CD14-positive monocyte (primary cell): ENCODE data around the gene EPS15. TPM values are rescaled to one million over a fixed set of nuclear protein-coding genes. Genes with fewer than 3 reads are reported as not detected.

ENCODE experiments used
- DNase-seq, 3 donors: peaks; one replicate each; pipeline ENCODE4 v3.0.0-alpha.2; 2011 to 2022
- H2AFZ ChIP-seq: 2 replicates; pipeline ENCODE4 v1.6.0; 2012; ENCODE audit warnings: mild to moderate bottlenecking, low read depth, low read length, inconsistent platforms; ENCODE audit not compliant: insufficient read depth, poor library complexity, severe bottlenecking
- H3K27ac ChIP-seq, 2 donors: 1 replicate in 1 of 2; 2 replicates in 1 of 2; pipeline ENCODE4 v1.5.1; 2012 to 2013; ENCODE audit warnings: low read length in 2 of 2, control low read depth in 1 of 2, inconsistent platforms in 1 of 2, low read depth in 1 of 2, mild to moderate bottlenecking in 1 of 2
- H3K27me3 ChIP-seq, 2 donors: one replicate each; pipeline versions ENCODE4 v1.6.0 to v1.6.1; 2011 to 2013; ENCODE audit warnings: low read length in 2 of 2; ENCODE audit not compliant: control insufficient read depth in 2 of 2, insufficient read depth in 2 of 2
- H3K36me3 ChIP-seq, 2 donors: replicated peaks in 1 of 2; 1 replicate in 1 of 2; 2 replicates in 1 of 2; pipeline versions ENCODE4 v1.5.1 to v1.6.1; 2012 to 2013; ENCODE audit warnings: low read length in 2 of 2, control low read depth in 1 of 2, inconsistent platforms in 1 of 2, mild to moderate bottlenecking in 1 of 2; ENCODE audit not compliant: insufficient read depth in 2 of 2, control insufficient read depth in 1 of 2
- H3K4me1 ChIP-seq, 2 donors: 1 replicate in 1 of 2; 2 replicates in 1 of 2; pipeline versions ENCODE4 v1.5.1 to v1.6.1; 2012 to 2013; ENCODE audit warnings: low read length in 2 of 2, control low read depth in 1 of 2, inconsistent platforms in 1 of 2, mild to moderate bottlenecking in 1 of 2, moderate library complexity in 1 of 2; ENCODE audit not compliant: insufficient read depth in 2 of 2, control insufficient read depth in 1 of 2
- H3K4me2 ChIP-seq: replicated peaks from 2 replicates; pipeline ENCODE3; 2012; ENCODE audit warnings: low read length, moderate library complexity, mild to moderate bottlenecking; ENCODE audit not compliant: poor library complexity, severe bottlenecking; ENCODE audit errors: extremely low read depth
- H3K4me3 ChIP-seq, 3 experiments: fragments of 200-600 bp in 1 of 3; sonication (generic) in 1 of 3; replicated peaks in 1 of 3; 1 replicate in 2 of 3; 2 replicates in 1 of 3; pipeline ENCODE4 v1.5.1; 2011 to 2013; ENCODE audit warnings: low read length in 3 of 3, mild to moderate bottlenecking in 3 of 3, control low read depth in 2 of 3, low read depth in 2 of 3, inconsistent platforms in 1 of 3, moderate library complexity in 1 of 3
- H3K79me2 ChIP-seq: 2 replicates; pipeline ENCODE4 v1.6.0; 2012; ENCODE audit warnings: mild to moderate bottlenecking, control low read depth, inconsistent platforms, low read length, moderate library complexity; ENCODE audit not compliant: insufficient read depth
- H3K9ac ChIP-seq: 2 replicates; pipeline ENCODE4 v1.6.0; 2017; ENCODE audit warnings: low read length, mild to moderate bottlenecking; ENCODE audit not compliant: insufficient read depth, poor library complexity, severe bottlenecking
- H3K9me3 ChIP-seq, 2 donors: replicated peaks in 1 of 2; 1 replicate in 1 of 2; 2 replicates in 1 of 2; pipeline versions ENCODE4 v1.5.1 to v1.6.1; 2012 to 2013; ENCODE audit warnings: low read length in 2 of 2, control low read depth in 1 of 2; ENCODE audit not compliant: control insufficient read depth in 1 of 2, insufficient read depth in 1 of 2
- H4K20me1 ChIP-seq: 2 replicates; pipeline ENCODE4 v1.6.0; 2012; ENCODE audit warnings: mild to moderate bottlenecking, low read length, control low read depth, moderate library complexity; ENCODE audit not compliant: insufficient read depth
- H3K27ac Mint-ChIP-seq, 7 donors: one replicate each; pipeline ENCODE4 v1.8.0; 2020; ENCODE audit warnings: mild to moderate bottlenecking in 7 of 7, mixed read lengths in 7 of 7, moderate library complexity in 6 of 7, inconsistent platforms in 2 of 7
- H3K27me3 Mint-ChIP-seq, 3 donors: one replicate each; pipeline ENCODE4 v1.8.0; 2021 to 2022; ENCODE audit warnings: low read depth in 3 of 3, mild to moderate bottlenecking in 3 of 3, mixed read lengths in 3 of 3, moderate library complexity in 3 of 3, inconsistent platforms in 1 of 3
- H3K36me3 Mint-ChIP-seq, 2 donors: one replicate each; pipeline ENCODE4 v1.8.0; 2020; ENCODE audit warnings: mixed read lengths in 2 of 2, inconsistent platforms in 1 of 2, mild to moderate bottlenecking in 1 of 2
- H3K4me1 Mint-ChIP-seq: one replicate; pipeline ENCODE4 v1.8.0; 2020; ENCODE audit warnings: mild to moderate bottlenecking, mixed read lengths
- H3K4me3 Mint-ChIP-seq, 2 donors: one replicate each; pipeline ENCODE4 v1.8.0; 2020; ENCODE audit warnings: mild to moderate bottlenecking in 2 of 2, mixed read lengths in 2 of 2, moderate library complexity in 1 of 2
- H3K9me3 Mint-ChIP-seq, 7 donors: one replicate each; pipeline ENCODE4 v1.8.0; 2020 to 2022; ENCODE audit warnings: mixed read lengths in 7 of 7, mild to moderate bottlenecking in 6 of 7, moderate library complexity in 6 of 7, inconsistent platforms in 2 of 7
- CTCF ChIP-seq: fragments of 200-600 bp; IDR thresholded peaks from one replicate; pipeline ENCODE4 v1.8.0; 2022; ENCODE audit warnings: antibody characterized with exemption, mild to moderate bottlenecking
- WGBS: methylation state at CpG from one replicate; pipeline ENCODE4 v1.1.5; 2013; ENCODE audit warnings: missing lambda C conversion rate; ENCODE audit not compliant: insufficient coverage; 5-methylcytosine and 5-hydroxymethylcytosine counted together
- intact Hi-C, 2 donors: fragments of 100-400 bp; cut with micrococcal nuclease; formaldehyde crosslinking; loops; one replicate each; pipeline versions ENCODE4 v1.15.0 to v1.15.1; 2023
- polyA plus RNA-seq, 3 donors: library from polyadenylated mRNA; depleted of rRNA in 1 of 3; unstranded in 2 of 3; stranded (reverse) in 1 of 3; fragments of 300-500 nt in 2 of 3; fragments of >200 nt in 1 of 3; fragmentation: Illumina TruSeq in 2 of 3; gene quantifications; 1 replicate in 2 of 3; 2 replicates in 1 of 3; pipeline ENCODE4 v1.2.3, GENCODE V29; 2012 to 2021

The EPS15 gene
- polyA plus RNA-seq, 3 donors = 26.7 to 53.6 (median 36.4) TPM

- Histone ChIP-seq H3K9me3 (no peaks in the 10 kb centered on the region), H3K36me3 (no peaks in the 10 kb centered on the region), H3K4me1 (no peaks in the 10 kb centered on the region), H4K20me1 (no peaks in the 10 kb centered on the region), H3K9ac (no peak overlapping the region), H3K27me3 (no peaks in the 10 kb centered on the region), H2AFZ (peak overlapping the region; percentile 42), H3K79me2 (no peaks in the 10 kb centered on the region), H3K4me2 (no peak overlapping the region), H3K27ac (no peak overlapping the region), H3K4me3 (no peak overlapping the region)
- Mint-ChIP-seq H3K9me3 (peaks cover 0 to 4% (median 0%) of the 10 kb centered on the region in 7 donors), H3K27ac (no peak overlapping the region), H3K4me1 (no peaks in the 10 kb centered on the region), H3K27me3 (peaks cover 0 to 1% (median 0%) of the 10 kb centered on the region in 3 donors), H3K4me3 (no peak overlapping the region), H3K36me3 (no peaks in the 10 kb centered on the region)
- peak in 2 of 3 donors; percentile 11 to 25 for DNase-seq
- intact Hi-C loops = no loop called here
- no CpG with 5 or more reads among the region's 3 CpGs for WGBS
- peak; percentile 45 for TF ChIP-seq CTCF
These were observed 16.0 kb upstream of the EPS15 start for GRCh38 chr1:51535006-51535592.

DNA sequence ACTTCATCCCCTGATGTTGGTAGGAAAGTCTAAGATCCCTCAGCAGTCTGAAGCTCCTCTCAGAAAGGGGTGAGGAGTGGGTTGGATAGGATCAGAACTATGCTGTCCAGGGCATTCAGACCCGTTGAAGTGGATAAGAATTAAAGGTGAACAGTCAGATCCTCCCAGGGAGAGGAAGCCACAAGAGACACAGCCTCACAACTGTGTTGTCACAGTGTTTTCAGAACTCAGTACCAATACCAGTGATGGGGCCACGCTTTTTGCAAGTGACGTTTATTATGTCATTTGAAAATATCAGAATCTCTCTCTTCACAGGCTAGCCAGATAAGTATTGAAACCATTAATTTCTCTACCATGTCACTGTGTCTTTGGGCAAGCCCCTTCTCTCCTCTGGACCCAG, 15.4 kb upstream of the EPS15 start:
- Histone ChIP-seq H3K27ac (no peak overlapping the region), H4K20me1 (no peaks in the 10 kb centered on the region), H3K4me2 (no peak overlapping the region), H3K36me3 (no peaks in the 10 kb centered on the region), H3K9ac (no peak overlapping the region), H3K9me3 (no peaks in the 10 kb centered on the region), H2AFZ (peak overlapping the region; percentile 42), H3K4me3 (no peak overlapping the region), H3K27me3 (no peaks in the 10 kb centered on the region), H3K4me1 (no peaks in the 10 kb centered on the region), H3K79me2 (no peaks in the 10 kb centered on the region)
- Mint-ChIP-seq H3K27me3 (no peaks in the 10 kb centered on the region), H3K4me1 (no peaks in the 10 kb centered on the region), H3K9me3 (peaks cover 0 to 4% (median 0%) of the 10 kb centered on the region in 7 donors), H3K27ac (no peak overlapping the region), H3K4me3 (no peak overlapping the region), H3K36me3 (no peaks in the 10 kb centered on the region)
- intact Hi-C loops = no loop called here
- TF ChIP-seq CTCF = no peak
- no peak for DNase-seq
- no CpG with 5 or more reads among the region's 3 CpGs for WGBS
